DOHH2 (cell line): ENCODE measurements around the gene ZNF627.

Source experiments
- CTCF ChIP-seq: fragments of 200-600 bp; sonication (generic); IDR thresholded peaks from one replicate; pipeline ENCODE4 v1.5.1; 2014; ENCODE audit warnings: antibody characterized with exemption, mild to moderate bottlenecking, low read depth, low read length; ENCODE audit not compliant: poor library complexity, severe bottlenecking
- EZH2phosphoT487 ChIP-seq: fragments of 200-600 bp; sonication (generic); IDR thresholded peaks from 2 replicates; pipeline ENCODE4 v1.6.1; 2017; ENCODE audit warnings: borderline replicate concordance, mild to moderate bottlenecking, antibody characterized with exemption, low read length, moderate library complexity, mixed read lengths

GRCh38 chr19:11560404-11561051 lies 36.8 kb upstream of the ZNF627 start:
- peak; percentile 93 for TF ChIP-seq CTCF
- no peak for TF ChIP-seq EZH2phosphoT487
